ENCODE results near the gene MOB3B. TPM values are rescaled to one million over a fixed set of nuclear protein-coding genes. Genes with fewer than 3 reads are reported as not detected.

MOB3B gene
- polyA plus RNA-seq, 2 of the 4 experiments (the other 2 are of a cell fraction): 6.0 to 6.4 TPM

DNA sequence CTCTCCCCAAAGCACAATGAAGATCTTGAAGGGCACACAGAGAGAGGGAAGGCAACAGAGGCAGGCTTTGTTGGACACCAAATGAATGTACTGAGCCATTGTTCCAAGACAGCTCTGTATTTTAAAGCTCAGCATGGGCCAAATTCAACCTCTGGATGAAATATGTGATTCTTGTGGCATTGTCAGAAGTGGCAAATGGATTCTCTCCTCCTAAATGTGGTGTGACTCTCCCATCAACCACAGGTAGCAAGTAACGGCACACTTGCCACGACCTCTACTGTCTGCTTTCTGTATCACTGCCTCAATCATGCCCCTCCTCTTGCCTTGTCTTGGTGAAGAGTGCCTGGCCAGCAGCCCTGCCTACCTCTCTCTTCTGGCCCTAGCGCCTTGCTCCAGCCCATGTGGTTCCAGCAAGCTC lies 6.1 kb upstream of the MOB3B start:
- ChIA-PET POLR2A (no interaction called here), CTCF (interaction anchor here (0.6 to 19.4 kb wide), 3 partner anchors 62 to 202 kb away, joined by 3 to 266 read pairs (median 3); no protein-coding TSS in a partner anchor)
- Histone ChIP-seq H3K9me3 (no peaks in the 10 kb centered on the region), H3K4me3 (no peak overlapping the region), H3K27ac (no peak overlapping the region), H3K4me2 (no peak overlapping the region), H3K4me1 (peaks cover 39% of the 10 kb centered on the region)
- DNase-seq (ENCODE audit: low read depth in 1 of 2, low spot score in 1 of 2) (peak in 1 of 2 experiments; percentile 49), FAIRE-seq (no peak), ATAC-seq (peak; percentile 41 to 76; a peak in 3 of 6 replicates)
- 40% methylated on average over 3 of the region's 3 CpGs for WGBS (ENCODE audit: missing lambda C conversion rate)
- TF ChIP-seq HES2 (IDR thresholded peaks at IDR 0.05) (no peak), CHD2 (IDR thresholded peaks at IDR 0.05; ENCODE audit: low read length, partially characterized antibody) (no peak), ZSCAN20 (CRISPR knock-in tag; IDR thresholded peaks at IDR 0.05) (no peak), SMC3 (IDR thresholded peaks at IDR 0.05) (no peak), RAD21 (conservative IDR thresholded peaks at IDR 0.05 in 1 of 2, IDR thresholded peaks at IDR 0.05 in 1 of 2) (peak in 1 of 2 experiments; percentile 24; a peak in 1 of 5 replicates)

DNA sequence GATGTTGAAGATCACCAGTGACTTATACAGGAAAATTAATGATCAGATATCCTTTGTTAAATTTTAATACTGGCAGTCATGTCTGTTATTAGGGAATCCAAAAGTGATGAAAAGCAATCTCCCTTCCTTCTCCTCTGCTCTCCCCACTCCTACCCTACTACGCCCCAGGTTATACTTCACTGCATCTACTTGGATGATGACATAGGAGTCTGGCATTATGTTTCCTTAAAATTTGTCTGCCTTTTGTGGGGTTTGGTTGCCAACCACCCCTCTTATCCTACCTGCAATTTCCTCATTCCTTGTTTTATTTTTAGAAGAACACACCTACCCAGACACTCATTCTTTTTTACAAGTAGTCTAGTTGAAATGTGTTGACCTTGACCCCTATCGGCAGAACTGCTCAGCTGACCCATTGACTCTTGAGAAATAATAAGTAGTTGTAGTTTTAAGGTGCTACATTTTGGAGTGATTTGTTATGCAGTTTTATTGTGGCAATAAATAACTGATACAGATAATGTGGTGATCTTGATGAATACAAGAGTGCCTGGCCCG lies 5.1 kb upstream of the MOB3B start:
- POLR2A ChIA-PET: no interaction called here
- DNase-seq (ENCODE audit: low read depth in 1 of 2, low spot score in 1 of 2) (no peak), FAIRE-seq (no peak), ATAC-seq (no peak)
- no peak overlapping the region for H3K4me2 ChIP-seq
- 86% methylated on average over 3 of the region's 3 CpGs for WGBS (ENCODE audit: missing lambda C conversion rate)
- CTCF ChIA-PET: interaction anchor here (5.6 to 19.4 kb wide), 2 partner anchors 11 to 201 kb away, joined by 66 to 266 read pairs; no protein-coding TSS in a partner anchor
- TF ChIP-seq HDAC2 (IDR thresholded peaks at IDR 0.05) (no peak), CBX8 (IDR thresholded peaks at IDR 0.05) (no peak), CTCF (IDR thresholded peaks at IDR 0.05) (no peak), HOXB5 (CRISPR knock-in tag; IDR thresholded peaks at IDR 0.05) (no peak), MAX (IDR thresholded peaks at IDR 0.05) (no peak), TFCP2L1 (CRISPR knock-in tag; IDR thresholded peaks at IDR 0.05) (no peak), KDM5A (IDR thresholded peaks at IDR 0.05) (no peak)
- no peak overlapping the region for H3K27ac ChIP-seq
- H3K4me3 ChIP-seq: no peak overlapping the region
- H3K9me3 ChIP-seq: no peaks in the 10 kb centered on the region
- peaks cover 33% of the 10 kb centered on the region for H3K4me1 ChIP-seq

DNA sequence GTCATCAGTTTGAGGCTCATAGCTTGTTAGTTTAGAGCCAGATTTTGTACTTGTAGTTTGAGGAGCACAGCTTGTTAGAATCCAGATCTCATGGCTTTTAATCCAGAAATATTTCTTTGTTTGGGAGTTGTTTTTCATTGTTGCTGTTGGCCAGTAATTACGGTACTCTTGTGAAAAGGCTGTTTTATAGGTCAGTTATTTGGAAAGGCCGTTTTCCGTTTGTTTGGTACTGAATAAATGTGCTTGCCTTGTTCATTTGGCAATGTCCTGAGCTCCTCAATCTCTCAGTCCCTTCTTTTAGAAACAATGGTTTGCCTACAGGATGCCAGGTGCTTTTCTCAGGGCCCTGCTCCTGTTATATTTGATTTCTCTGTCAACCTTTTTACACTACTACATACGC lies 4.5 kb upstream of the MOB3B start:
- TF ChIP-seq HOXB13 (CRISPR knock-in tag; IDR thresholded peaks at IDR 0.05; ENCODE audit: low read depth) (no peak), TP53 (CRISPR knock-in tag; IDR thresholded peaks at IDR 0.05) (no peak), EHMT2 (IDR thresholded peaks at IDR 0.05; ENCODE audit: low read depth) (no peak), RCOR1 (IDR thresholded peaks at IDR 0.05; ENCODE audit: low read depth, low read length) (no peak), RARB (CRISPR knock-in tag; IDR thresholded peaks at IDR 0.05) (no peak)
- DNase-seq (ENCODE audit: low read depth in 1 of 2, low spot score in 1 of 2) (no peak), FAIRE-seq (no peak), ATAC-seq (no peak)
- Histone ChIP-seq H3K27ac (no peak overlapping the region), H3K4me2 (no peak overlapping the region), H3K9me3 (no peaks in the 10 kb centered on the region), H3K4me3 (no peak overlapping the region), H3K4me1 (peaks cover 26% of the 10 kb centered on the region)
- ChIA-PET CTCF (interaction anchor here (0.8 to 19.4 kb wide), 4 partner anchors 11 to 210 kb away, joined by 3 to 266 read pairs (median 34); no protein-coding TSS in a partner anchor), POLR2A (interaction anchor here (0.6 kb wide), 1 partner anchor 61 kb away, joined by 3 read pairs; no protein-coding TSS in a partner anchor)
- WGBS (ENCODE audit: missing lambda C conversion rate): 70% methylated on average over 4 of the region's 4 CpGs

DNA sequence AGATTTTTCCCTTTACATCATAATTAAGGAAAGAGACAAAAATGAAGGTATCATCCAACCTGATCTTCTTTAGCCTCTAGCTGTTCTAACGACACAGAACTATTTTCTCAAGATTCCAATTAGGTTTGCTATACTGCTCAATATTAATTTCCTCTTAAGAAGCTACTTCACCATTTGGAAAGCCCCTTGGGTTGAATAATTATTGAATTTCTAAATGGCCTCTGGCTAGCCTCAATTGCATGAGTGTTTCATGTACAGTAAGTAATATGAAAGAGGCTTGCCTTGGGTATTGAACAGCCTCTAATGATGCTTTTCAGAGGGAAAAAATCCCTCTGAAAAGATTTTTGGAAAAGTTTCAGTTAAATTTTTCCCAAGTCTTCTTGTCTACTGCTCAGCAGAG lies 3.7 kb upstream of the MOB3B start:
- H3K9me3 ChIP-seq: no peaks in the 10 kb centered on the region
- TF ChIP-seq CBX2 (IDR thresholded peaks at IDR 0.05; ENCODE audit: borderline replicate concordance, low read depth) (no peak), CHD4 (IDR thresholded peaks at IDR 0.05; ENCODE audit: borderline replicate concordance) (no peak), TFCP2L1 (CRISPR knock-in tag; IDR thresholded peaks at IDR 0.05) (no peak)
- H3K4me3 ChIP-seq: no peak overlapping the region
- ChIA-PET CTCF (interaction anchor here (0.9 to 19.4 kb wide), 4 partner anchors 12 to 209 kb away, joined by 3 to 266 read pairs (median 34); no protein-coding TSS in a partner anchor), POLR2A (interaction anchor here (0.6 kb wide), 1 partner anchor 61 kb away, joined by 3 read pairs; no protein-coding TSS in a partner anchor)
- DNase-seq (ENCODE audit: low read depth in 1 of 2, low spot score in 1 of 2): no peak
- 66% methylated on average over 1 of the region's 1 CpG for WGBS (ENCODE audit: missing lambda C conversion rate)
- H3K4me1 ChIP-seq: peaks cover 18% of the 10 kb centered on the region
- H3K27ac ChIP-seq: no peak overlapping the region
- ATAC-seq: no peak
- FAIRE-seq: no peak
- no peak overlapping the region for H3K4me2 ChIP-seq
